ES-I3 (cell line): ENCODE measurements around the gene VSTM4.

ENCODE experiments used
- H3K36me3 ChIP-seq: 2 replicates; pipeline ENCODE4 v1.6.1; 2013; ENCODE audit warnings: mild to moderate bottlenecking, low read length, control low read depth, moderate library complexity; ENCODE audit not compliant: insufficient read depth
- H3K4me1 ChIP-seq: 2 replicates; pipeline ENCODE4 v1.6.1; 2013; ENCODE audit warnings: mild to moderate bottlenecking, control low read depth, low read length; ENCODE audit not compliant: insufficient read depth
- H3K9ac ChIP-seq: 2 replicates; pipeline ENCODE4 v1.6.1; 2013; ENCODE audit warnings: low read depth, mild to moderate bottlenecking, low read length, moderate library complexity
- H3K9me3 ChIP-seq: 2 replicates; pipeline ENCODE4 v1.6.1; 2013; ENCODE audit warnings: mild to moderate bottlenecking, low read length, moderate library complexity; ENCODE audit not compliant: control insufficient read depth, insufficient read depth

The VSTM4 gene

GRCh38 chr10:49115015-49115795 lies at the start of gene VSTM4:
VSTM4 (minus strand) TSS chr10:49115522; CDS start chr10:49115485, 37 bp downstream.
- H3K4me1 ChIP-seq, result peaks cover 6% of the 10 kb centered on the region
- no peaks in the 10 kb centered on the region for H3K36me3 ChIP-seq
- H3K9ac ChIP-seq, result peak within 1 kb of the TSS; percentile 68
- H3K9me3 ChIP-seq, result no peaks in the 10 kb centered on the region

GRCh38 chr10:49164559-49165188 lies 49.4 kb upstream of the VSTM4 start:
- no peak overlapping the region for H3K9ac ChIP-seq
- H3K9me3 ChIP-seq, result no peaks in the 10 kb centered on the region
- H3K36me3 ChIP-seq, result no peaks in the 10 kb centered on the region
- peaks cover 4% of the 10 kb centered on the region; the same call in 1 of the 2 replicates for H3K4me1 ChIP-seq

- Histone ChIP-seq H3K9me3 (no peaks in the 10 kb centered on the region), H3K4me1 (peaks cover 4% of the 10 kb centered on the region; the same call in 1 of the 2 replicates), H3K36me3 (no peaks in the 10 kb centered on the region), H3K9ac (no peak overlapping the region)
These were observed 48.4 kb upstream of the VSTM4 start for GRCh38 chr10:49163741-49164140.

GRCh38 chr10:49162761-49163310 lies 47.5 kb upstream of the VSTM4 start:
- H3K36me3 ChIP-seq, result no peaks in the 10 kb centered on the region
- H3K9me3 ChIP-seq, result no peaks in the 10 kb centered on the region
- H3K4me1 ChIP-seq, result peaks cover 4% of the 10 kb centered on the region; the same call in 1 of the 2 replicates
- no peak overlapping the region for H3K9ac ChIP-seq

GRCh38 chr10:49162063-49162462 lies 46.7 kb upstream of the VSTM4 start:
- Histone ChIP-seq H3K9me3 (no peaks in the 10 kb centered on the region), H3K9ac (no peak overlapping the region), H3K4me1 (peaks cover 4% of the 10 kb centered on the region; the same call in 1 of the 2 replicates), H3K36me3 (no peaks in the 10 kb centered on the region)

- no peak overlapping the region for H3K9ac ChIP-seq
- no peaks in the 10 kb centered on the region for H3K9me3 ChIP-seq
- H3K36me3 ChIP-seq, result no peaks in the 10 kb centered on the region
- peaks cover 4% of the 10 kb centered on the region; the same call in 1 of the 2 replicates for H3K4me1 ChIP-seq
These were observed 46.2 kb upstream of the VSTM4 start for GRCh38 chr10:49161411-49161997.

GRCh38 chr10:49160814-49161213 lies 45.5 kb upstream of the VSTM4 start:
- H3K36me3 ChIP-seq, result no peaks in the 10 kb centered on the region
- no peaks in the 10 kb centered on the region for H3K9me3 ChIP-seq
- peaks cover 4% of the 10 kb centered on the region; the same call in 1 of the 2 replicates for H3K4me1 ChIP-seq
- H3K9ac ChIP-seq, result no peak overlapping the region

GRCh38 chr10:49160110-49160509 lies 44.8 kb upstream of the VSTM4 start:
- peaks cover 4% of the 10 kb centered on the region; the same call in 1 of the 2 replicates for H3K4me1 ChIP-seq
- no peak overlapping the region for H3K9ac ChIP-seq
- no peaks in the 10 kb centered on the region for H3K9me3 ChIP-seq
- no peaks in the 10 kb centered on the region for H3K36me3 ChIP-seq

- no peak overlapping the region for H3K9ac ChIP-seq
- H3K9me3 ChIP-seq, result no peaks in the 10 kb centered on the region
- H3K4me1 ChIP-seq, result peaks cover 4% of the 10 kb centered on the region; the same call in 1 of the 2 replicates
- no peaks in the 10 kb centered on the region for H3K36me3 ChIP-seq
These were observed 43.6 kb upstream of the VSTM4 start for GRCh38 chr10:49158915-49159314.

- Histone ChIP-seq H3K9ac (no peak overlapping the region), H3K36me3 (no peaks in the 10 kb centered on the region), H3K4me1 (peaks cover 4% of the 10 kb centered on the region; the same call in 1 of the 2 replicates), H3K9me3 (no peaks in the 10 kb centered on the region)
These were observed 43.1 kb upstream of the VSTM4 start for GRCh38 chr10:49158404-49158803.

GRCh38 chr10:49157229-49157628 lies 41.9 kb upstream of the VSTM4 start:
- Histone ChIP-seq H3K4me1 (peaks cover 4% of the 10 kb centered on the region; the same call in 1 of the 2 replicates), H3K9me3 (no peaks in the 10 kb centered on the region), H3K9ac (no peak overlapping the region), H3K36me3 (no peaks in the 10 kb centered on the region)

GRCh38 chr10:49154641-49155040 lies 39.3 kb upstream of the VSTM4 start:
- Histone ChIP-seq H3K4me1 (no peaks in the 10 kb centered on the region), H3K9me3 (no peaks in the 10 kb centered on the region), H3K36me3 (no peaks in the 10 kb centered on the region), H3K9ac (no peak overlapping the region)

GRCh38 chr10:49153971-49154370 lies 38.6 kb upstream of the VSTM4 start:
- H3K9me3 ChIP-seq, result no peaks in the 10 kb centered on the region
- no peaks in the 10 kb centered on the region for H3K36me3 ChIP-seq
- no peak overlapping the region for H3K9ac ChIP-seq
- H3K4me1 ChIP-seq, result no peaks in the 10 kb centered on the region

GRCh38 chr10:49153115-49153514 lies 37.8 kb upstream of the VSTM4 start:
- Histone ChIP-seq H3K4me1 (no peaks in the 10 kb centered on the region), H3K36me3 (no peaks in the 10 kb centered on the region), H3K9me3 (no peaks in the 10 kb centered on the region), H3K9ac (no peak overlapping the region)
